H9 (cell line): ENCODE measurements around the gene TAS2R14. TPM values are rescaled to one million over a fixed set of nuclear protein-coding genes. Genes with fewer than 3 reads are reported as not detected.

Experiments
- DNase-seq: peaks from one replicate; pipeline ENCODE4 v3.0.0-alpha.2; 2017
- H2AFZ ChIP-seq: one replicate; pipeline ENCODE4 v1.6.1; 2013; ENCODE audit warnings: mild to moderate bottlenecking, low read length, control low read depth, moderate library complexity
- H2AK5ac ChIP-seq: 2 replicates; pipeline ENCODE4 v1.6.1; 2013; ENCODE audit warnings: low read length, control low read depth, mixed read lengths; ENCODE audit not compliant: insufficient read length
- H2BK120ac ChIP-seq: one replicate; pipeline ENCODE4 v1.6.1; 2013; ENCODE audit warnings: low read depth, mild to moderate bottlenecking, low read length, control low read depth, inconsistent platforms; ENCODE audit not compliant: poor library complexity, severe bottlenecking
- H2BK12ac ChIP-seq: 2 replicates; pipeline ENCODE4 v1.6.1; 2013; ENCODE audit warnings: low read length, control low read depth, mixed read lengths, low read depth; ENCODE audit not compliant: insufficient read length
- H2BK15ac ChIP-seq: 2 replicates; pipeline ENCODE4 v1.6.1; 2013; ENCODE audit warnings: low read depth, low read length, control low read depth
- H2BK20ac ChIP-seq: one replicate; pipeline ENCODE4 v1.6.1; 2013; ENCODE audit warnings: low read depth, mild to moderate bottlenecking, low read length, control low read depth, inconsistent platforms; ENCODE audit not compliant: poor library complexity, severe bottlenecking
- H2BK5ac ChIP-seq: 2 replicates; pipeline ENCODE4 v1.6.1; 2013; ENCODE audit warnings: low read length, control low read depth, mixed read lengths; ENCODE audit not compliant: insufficient read length
- H3K14ac ChIP-seq: 2 replicates; pipeline ENCODE4 v1.6.1; 2013; ENCODE audit warnings: low read length, control low read depth; ENCODE audit not compliant: insufficient read depth
- H3K18ac ChIP-seq: 2 replicates; pipeline ENCODE4 v1.6.1; 2013; ENCODE audit warnings: low read depth, mild to moderate bottlenecking, mixed read lengths, low read length, control low read depth; ENCODE audit not compliant: insufficient read length
- H3K23ac ChIP-seq: 2 replicates; pipeline ENCODE4 v1.6.1; 2013; ENCODE audit warnings: low read length, control low read depth, mixed read lengths, low read depth; ENCODE audit not compliant: insufficient read length
- H3K23me2 ChIP-seq: 2 replicates; pipeline ENCODE4 v1.6.1; 2013; ENCODE audit warnings: low read depth, mild to moderate bottlenecking, mixed read lengths, low read length, control low read depth; ENCODE audit not compliant: insufficient read length, poor library complexity, severe bottlenecking
- H3K27ac ChIP-seq: 2 replicates; pipeline ENCODE4 v1.5.1; 2013; ENCODE audit warnings: low read length, control low read depth, mixed read lengths, low read depth; ENCODE audit not compliant: insufficient read length
- H3K27me3 ChIP-seq: 2 replicates; pipeline ENCODE4 v1.6.1; 2013; ENCODE audit warnings: low read length, control low read depth, inconsistent platforms; ENCODE audit not compliant: insufficient read depth
- H3K4ac ChIP-seq: 2 replicates; pipeline ENCODE4 v1.6.1; 2013; ENCODE audit warnings: low read depth, mild to moderate bottlenecking, control low read depth, inconsistent platforms, low read length, moderate library complexity
- H3K4me1 ChIP-seq: 2 replicates; pipeline ENCODE4 v1.6.1; 2013; ENCODE audit warnings: low read length, control low read depth, inconsistent platforms; ENCODE audit not compliant: insufficient read depth
- H3K4me2 ChIP-seq: 2 replicates; pipeline ENCODE4 v1.6.1; 2013; ENCODE audit warnings: low read length, control low read depth, mixed read lengths; ENCODE audit not compliant: insufficient read length, insufficient read depth
- H3K56ac ChIP-seq: 2 replicates; pipeline ENCODE4 v1.6.1; 2013; ENCODE audit warnings: low read depth, mild to moderate bottlenecking, mixed read lengths, low read length, control low read depth; ENCODE audit not compliant: insufficient read length
- H3K79me1 ChIP-seq: 2 replicates; pipeline ENCODE4 v1.6.1; 2013; ENCODE audit warnings: low read depth, mild to moderate bottlenecking, moderate library complexity, low read length, control low read depth, inconsistent platforms; ENCODE audit not compliant: insufficient read depth, poor library complexity, severe bottlenecking
- H3K79me2 ChIP-seq: 2 replicates; pipeline ENCODE4 v1.6.1; 2013; ENCODE audit warnings: low read length, control low read depth, inconsistent platforms; ENCODE audit not compliant: insufficient read depth
- H3K9ac ChIP-seq: 2 replicates; pipeline ENCODE4 v1.6.1; 2013; ENCODE audit warnings: low read length, control low read depth, mixed read lengths; ENCODE audit not compliant: insufficient read length; ENCODE audit errors: extremely low read depth
- H3K9me3 ChIP-seq: one replicate; pipeline ENCODE4 v1.6.1; 2013; ENCODE audit warnings: low read depth, low read length, inconsistent platforms; ENCODE audit not compliant: control insufficient read depth
- H3T11ph ChIP-seq: one replicate; pipeline ENCODE4 v1.6.1; 2013; ENCODE audit warnings: mild to moderate bottlenecking, low read length, control low read depth, inconsistent platforms
- H4K20me1 ChIP-seq: one replicate; pipeline ENCODE4 v1.6.1; 2013; ENCODE audit not compliant: control insufficient read depth, insufficient read length, insufficient read depth
- H4K5ac ChIP-seq: 2 replicates; pipeline ENCODE4 v1.6.1; 2013; ENCODE audit warnings: low read depth, mild to moderate bottlenecking, mixed read lengths, low read length, control low read depth; ENCODE audit not compliant: insufficient read length
- H4K8ac ChIP-seq: replicated peaks from 2 replicates; pipeline ENCODE4 v1.6.1; 2013; ENCODE audit warnings: low read length, control low read depth, mixed read lengths, low read depth; ENCODE audit not compliant: insufficient read length
- H4K91ac ChIP-seq: 2 replicates; pipeline ENCODE4 v1.6.1; 2013; ENCODE audit warnings: low read depth, mild to moderate bottlenecking, moderate library complexity, mixed read lengths, low read length, control low read depth; ENCODE audit not compliant: insufficient read length
- H3K27ac Mint-ChIP-seq, 3 experiments: 2 replicates in 2 of 3; 3 replicates in 1 of 3; pipeline ENCODE4 v1.8.0; 2020 to 2021; ENCODE audit warnings: mixed read lengths in 3 of 3, mild to moderate bottlenecking in 1 of 3, moderate library complexity in 1 of 3
- H3K27me3 Mint-ChIP-seq: 2 replicates; pipeline ENCODE4 v1.8.0; 2021; ENCODE audit warnings: low read depth, mild to moderate bottlenecking, moderate library complexity, mixed read lengths
- H3K36me3 Mint-ChIP-seq, 3 experiments: 2 replicates in 2 of 3; 3 replicates in 1 of 3; pipeline ENCODE4 v1.8.0; 2020 to 2021; ENCODE audit warnings: low read depth in 3 of 3, mixed read lengths in 3 of 3; ENCODE audit not compliant: insufficient read depth in 1 of 3
- H3K4me1 Mint-ChIP-seq, 2 experiments: 2 replicates each; pipeline ENCODE4 v1.8.0; 2020; ENCODE audit warnings: mixed read lengths in 2 of 2
- H3K4me3 Mint-ChIP-seq, 2 experiments: 2 replicates in 1 of 2; 3 replicates in 1 of 2; pipeline ENCODE4 v1.8.0; 2020 to 2021; ENCODE audit warnings: mild to moderate bottlenecking in 2 of 2, mixed read lengths in 2 of 2, moderate library complexity in 1 of 2
- H3K9me3 Mint-ChIP-seq, 2 experiments: 2 replicates in 1 of 2; 3 replicates in 1 of 2; pipeline ENCODE4 v1.8.0; 2020; ENCODE audit warnings: mild to moderate bottlenecking in 2 of 2, mixed read lengths in 2 of 2, moderate library complexity in 1 of 2
- WGBS: extraction: QIAGEN DNeasy Blood & Tissue Kit; methylation state at CpG from one replicate; pipeline ENCODE4 v1.1.7; 2013; ENCODE audit warnings: missing lambda C conversion rate, low lambda C conversion rate, mixed read lengths; ENCODE audit not compliant: insufficient read length; ENCODE audit errors: extremely low coverage; 5-methylcytosine and 5-hydroxymethylcytosine counted together
- total RNA-seq: library from RNA; stranded (reverse); gene quantifications from 2 replicates; pipeline ENCODE4 v1.2.1, GENCODE V29; 2021
- TF ChIP-seq, protein P1 (sequence below): fragments of 200-600 bp; sonication (generic); conservative IDR thresholded peaks from 3 replicates; pipeline ENCODE4 v1.8.0; 2021; ENCODE audit warnings: antibody characterized with exemption, mild to moderate bottlenecking

The TAS2R14 gene
- total RNA-seq, 1 experiment from 2014 or later, result 2.1 TPM

DNA sequence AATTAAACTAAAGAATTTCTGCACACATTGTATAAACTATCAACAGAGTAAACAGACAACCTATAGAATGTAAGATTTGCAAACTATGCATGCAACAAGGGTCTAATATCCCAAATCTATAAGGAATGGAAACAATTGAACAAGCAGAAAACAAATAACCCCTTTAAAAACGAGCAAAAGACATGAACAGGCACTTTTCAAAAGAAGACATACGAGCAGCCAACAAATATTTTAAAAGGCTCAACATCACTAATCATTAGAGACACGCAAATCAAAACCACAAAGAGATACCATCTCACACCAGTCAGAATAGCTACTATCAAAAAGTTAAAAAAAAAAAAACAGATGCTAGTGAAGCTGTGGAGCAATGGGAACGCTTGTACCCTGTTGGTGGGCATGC lies 34.4 kb downstream of the TAS2R14 start:
- H4K8ac ChIP-seq, result no peak overlapping the region
- H3K79me1 ChIP-seq, result no peaks in the 10 kb centered on the region
- Mint-ChIP-seq H3K4me1 (no peaks in the 10 kb centered on the region), H3K36me3 (peaks cover 13 to 20% (median 16%) of the 10 kb centered on the region in 3 experiments), H3K27ac (no peak overlapping the region), H3K4me3 (no peak overlapping the region), H3K27me3 (peaks cover 2% of the 10 kb centered on the region; the same call in 1 of the 2 replicates), H3K9me3 (peaks cover 17 to 30% of the 10 kb centered on the region in 2 experiments)
- no peak overlapping the region for H2AK5ac ChIP-seq
- H3K4ac ChIP-seq, result no peak overlapping the region
- H3K56ac ChIP-seq, result no peak overlapping the region
- no peaks in the 10 kb centered on the region for H3K27me3 ChIP-seq
- no peak overlapping the region for H2BK120ac ChIP-seq
- no peaks in the 10 kb centered on the region for H3K4me1 ChIP-seq
- no peak overlapping the region for H3T11ph ChIP-seq
- TF ChIP-seq, protein P1, sequence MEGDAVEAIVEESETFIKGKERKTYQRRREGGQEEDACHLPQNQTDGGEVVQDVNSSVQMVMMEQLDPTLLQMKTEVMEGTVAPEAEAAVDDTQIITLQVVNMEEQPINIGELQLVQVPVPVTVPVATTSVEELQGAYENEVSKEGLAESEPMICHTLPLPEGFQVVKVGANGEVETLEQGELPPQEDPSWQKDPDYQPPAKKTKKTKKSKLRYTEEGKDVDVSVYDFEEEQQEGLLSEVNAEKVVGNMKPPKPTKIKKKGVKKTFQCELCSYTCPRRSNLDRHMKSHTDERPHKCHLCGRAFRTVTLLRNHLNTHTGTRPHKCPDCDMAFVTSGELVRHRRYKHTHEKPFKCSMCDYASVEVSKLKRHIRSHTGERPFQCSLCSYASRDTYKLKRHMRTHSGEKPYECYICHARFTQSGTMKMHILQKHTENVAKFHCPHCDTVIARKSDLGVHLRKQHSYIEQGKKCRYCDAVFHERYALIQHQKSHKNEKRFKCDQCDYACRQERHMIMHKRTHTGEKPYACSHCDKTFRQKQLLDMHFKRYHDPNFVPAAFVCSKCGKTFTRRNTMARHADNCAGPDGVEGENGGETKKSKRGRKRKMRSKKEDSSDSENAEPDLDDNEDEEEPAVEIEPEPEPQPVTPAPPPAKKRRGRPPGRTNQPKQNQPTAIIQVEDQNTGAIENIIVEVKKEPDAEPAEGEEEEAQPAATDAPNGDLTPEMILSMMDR, result no peak
- no peak overlapping the region for H2BK20ac ChIP-seq
- H3K9me3 ChIP-seq, result no peaks in the 10 kb centered on the region
- H2AFZ ChIP-seq, result no peak overlapping the region
- H3K14ac ChIP-seq, result no peak overlapping the region
- no peak overlapping the region for H2BK12ac ChIP-seq
- H3K4me2 ChIP-seq, result no peak overlapping the region
- no peak overlapping the region for H3K18ac ChIP-seq
- no peak overlapping the region for H3K9ac ChIP-seq
- H3K23ac ChIP-seq, result no peak overlapping the region
- H4K91ac ChIP-seq, result no peak overlapping the region
- WGBS, result no CpG with 5 or more reads among the region's 4 CpGs
- H3K79me2 ChIP-seq, result no peaks in the 10 kb centered on the region
- H4K20me1 ChIP-seq, result no peaks in the 10 kb centered on the region
- DNase-seq, result no peak
- no peak overlapping the region for H3K27ac ChIP-seq
- no peak overlapping the region for H4K5ac ChIP-seq
- no peak overlapping the region for H2BK15ac ChIP-seq
- no peak overlapping the region for H2BK5ac ChIP-seq
- H3K23me2 ChIP-seq, result no peaks in the 10 kb centered on the region
